NCI-H524 (cell line): Measurements from ENCODE around the gene WRNIP1.
"Not testable (repeated sequence)": the region's sequence is repeated elsewhere in the genome, so short reads cannot be mapped to it uniquely, and the experiment has no call there.

Experiments
- DNase-seq, 2 experiments: peaks; one replicate each; lab custom pipeline; 2025; lab: John Stamatoyannopoulos, UW

Gene WRNIP1

DNA sequence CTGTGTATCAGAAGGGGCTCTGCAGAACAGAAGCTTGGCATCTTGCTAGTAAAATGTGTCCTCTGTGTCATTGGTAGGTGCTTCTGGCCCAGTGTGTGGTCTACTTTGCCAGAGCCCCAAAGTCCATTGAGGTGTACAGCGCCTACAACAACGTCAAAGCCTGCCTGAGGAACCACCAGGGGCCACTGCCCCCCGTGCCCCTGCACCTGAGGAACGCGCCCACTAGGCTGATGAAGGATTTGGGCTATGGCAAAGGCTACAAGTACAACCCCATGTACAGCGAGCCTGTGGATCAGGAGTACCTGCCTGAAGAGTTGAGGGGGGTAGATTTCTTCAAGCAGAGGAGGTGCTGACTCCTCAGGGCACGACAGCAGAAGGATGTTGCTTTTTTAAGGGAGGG lies 19.7 kb downstream of the WRNIP1 start:
- DNase-seq: no peak

DNA sequence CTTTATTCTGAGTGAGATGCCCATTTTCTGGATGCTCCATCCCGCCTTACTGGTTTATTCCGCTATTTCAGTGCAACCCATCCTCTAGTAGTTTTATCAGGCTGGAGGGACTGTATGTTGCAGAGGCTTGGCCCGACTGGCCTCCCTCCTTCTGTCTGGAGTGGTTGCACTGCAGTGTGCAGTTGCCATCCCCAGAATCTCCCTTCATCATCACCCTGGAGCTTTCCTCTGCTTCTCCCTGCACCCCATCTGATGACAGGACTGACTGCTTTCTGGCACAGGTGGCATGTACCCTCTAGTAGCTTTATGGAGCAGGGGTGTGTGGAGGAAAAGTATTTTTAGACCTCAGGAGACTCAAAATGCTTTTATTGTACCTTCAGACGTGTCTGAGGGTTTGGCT lies 21.1 kb downstream of the WRNIP1 start:
- no peak for DNase-seq

DNA sequence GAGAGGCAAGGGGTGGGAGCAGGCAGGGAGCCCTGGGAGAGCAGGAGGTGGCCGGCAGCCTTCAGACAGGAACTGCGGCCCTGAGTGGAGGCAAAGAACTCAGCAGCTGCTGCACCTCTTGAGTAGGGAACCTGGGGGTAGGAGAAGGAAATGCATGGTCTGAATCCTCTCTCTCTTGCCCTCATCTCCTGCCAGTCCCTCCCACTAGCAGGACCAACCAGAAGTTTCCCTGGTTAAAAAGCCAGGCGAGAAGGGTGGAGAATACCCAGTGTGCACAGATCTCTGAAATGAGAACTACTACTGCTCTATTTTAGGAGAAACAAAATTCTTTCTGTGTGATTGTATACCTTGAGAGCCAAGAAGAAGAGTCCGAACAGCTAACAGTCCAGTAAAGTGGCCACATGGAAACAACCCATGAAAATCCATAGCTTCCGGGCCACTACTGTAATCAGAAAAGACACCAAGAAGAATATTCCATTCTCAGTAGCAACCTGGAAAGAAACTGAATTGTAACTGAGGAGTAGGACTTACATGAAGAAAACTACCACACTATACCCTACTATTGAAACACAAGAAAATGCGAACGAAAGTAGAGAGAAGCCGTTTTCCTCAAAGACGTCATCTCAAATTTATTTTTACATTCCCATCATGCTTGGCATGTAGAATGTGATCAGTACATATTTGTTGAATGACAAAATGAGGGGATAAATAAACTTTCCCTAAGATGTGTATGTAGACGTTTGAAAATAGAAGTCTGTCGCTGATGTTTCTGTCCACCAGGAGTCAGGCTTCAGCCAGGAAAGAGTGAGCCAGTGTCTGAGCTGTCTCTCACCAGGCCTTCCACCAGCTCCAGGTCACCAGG lies 25.6 kb downstream of the WRNIP1 start:
- DNase-seq: peak; percentile 30 to 67

DNA sequence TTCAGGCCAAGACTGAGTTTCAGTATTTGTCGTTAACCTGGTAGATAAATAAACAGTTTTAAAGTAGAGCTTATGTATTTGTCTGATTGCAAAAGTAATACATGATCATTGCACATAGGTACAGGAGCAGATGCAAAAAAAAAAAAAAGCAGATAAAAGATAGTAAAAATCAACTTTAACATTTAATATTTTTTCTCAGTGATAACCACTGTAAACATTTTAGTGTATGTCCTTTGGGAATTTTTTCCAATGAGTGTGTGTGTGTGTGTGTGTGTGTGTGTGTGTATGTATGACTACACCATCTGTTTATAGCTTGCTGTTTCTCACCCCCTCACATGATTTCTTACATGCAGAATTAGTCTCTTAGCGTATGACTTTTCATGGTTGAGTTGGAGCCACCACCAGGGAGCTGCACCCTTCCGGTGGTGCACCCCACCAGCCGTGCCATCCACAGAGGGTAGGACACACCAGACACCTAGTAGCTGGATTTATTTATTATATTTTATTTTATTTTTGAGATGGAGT lies 26.3 kb downstream of the WRNIP1 start:
- no peak for DNase-seq

DNA sequence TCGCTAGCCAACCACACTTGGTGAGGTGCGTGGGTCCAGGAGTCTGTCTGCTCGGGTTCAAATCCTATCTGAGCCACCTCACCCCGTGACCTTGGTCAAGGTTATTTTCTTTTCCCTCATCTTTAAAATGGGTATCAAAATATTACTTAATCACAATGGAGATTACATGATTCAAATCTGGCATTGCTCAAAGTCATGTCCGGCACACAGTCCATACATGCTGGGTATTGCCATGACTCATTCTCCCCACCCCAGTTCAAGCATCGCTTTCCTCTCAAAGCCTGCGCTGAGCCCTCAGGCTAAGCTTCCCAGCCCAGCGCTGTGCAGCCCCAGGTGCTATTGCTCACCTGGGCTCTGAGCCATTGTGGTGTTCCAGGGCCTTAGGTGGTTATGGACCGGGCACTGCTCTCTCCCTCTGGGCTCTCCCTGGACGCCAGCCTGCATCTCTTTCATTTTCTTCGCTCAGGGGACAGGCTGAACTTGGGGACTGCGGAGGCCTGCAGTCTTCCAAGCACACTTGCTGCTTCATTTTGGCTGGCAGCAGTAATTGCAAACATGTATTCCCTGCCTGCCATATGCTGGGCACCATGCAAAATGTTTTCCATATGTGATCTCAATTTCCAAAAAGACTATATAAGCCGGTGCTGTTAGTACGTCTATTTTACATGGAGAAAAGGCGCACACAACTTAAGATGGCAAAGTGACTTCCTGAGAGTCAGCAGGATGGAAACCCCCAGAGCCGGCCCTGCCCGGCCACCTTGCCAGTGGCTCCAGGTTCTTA lies 27.3 kb downstream of the WRNIP1 start:
- no peak for DNase-seq

DNA sequence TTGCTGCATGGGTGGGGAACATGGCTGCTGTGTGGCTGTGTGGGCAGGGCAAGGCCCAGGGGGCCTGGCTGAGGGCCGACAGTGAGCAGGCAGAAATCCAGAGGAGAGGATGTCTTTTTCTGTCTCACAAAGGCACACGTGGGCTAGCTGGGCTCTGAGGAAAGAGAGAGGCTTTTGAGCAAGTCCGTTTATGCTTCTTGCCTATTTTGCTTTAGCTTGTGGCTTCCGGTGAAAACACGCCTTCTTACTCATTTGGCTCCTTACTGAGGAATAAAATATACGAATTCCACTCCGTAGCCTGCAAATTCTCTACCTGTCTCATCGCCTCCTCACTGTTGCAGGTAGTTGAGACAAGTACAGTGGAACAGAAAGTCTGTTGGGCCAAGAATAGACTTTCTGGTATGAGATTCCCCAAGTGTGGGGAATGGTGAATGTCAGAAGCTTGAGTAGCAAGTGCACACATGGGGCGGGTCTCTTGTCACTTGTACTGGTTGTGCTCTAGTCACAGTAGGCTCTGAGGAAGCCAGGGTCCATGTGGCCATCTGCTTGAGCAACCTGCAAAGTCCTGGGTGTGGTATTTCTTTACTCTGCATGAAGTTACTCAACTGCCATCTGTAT lies 28.4 kb downstream of the WRNIP1 start:
- peak in 1 of 2 experiments; percentile 12 for DNase-seq

DNA sequence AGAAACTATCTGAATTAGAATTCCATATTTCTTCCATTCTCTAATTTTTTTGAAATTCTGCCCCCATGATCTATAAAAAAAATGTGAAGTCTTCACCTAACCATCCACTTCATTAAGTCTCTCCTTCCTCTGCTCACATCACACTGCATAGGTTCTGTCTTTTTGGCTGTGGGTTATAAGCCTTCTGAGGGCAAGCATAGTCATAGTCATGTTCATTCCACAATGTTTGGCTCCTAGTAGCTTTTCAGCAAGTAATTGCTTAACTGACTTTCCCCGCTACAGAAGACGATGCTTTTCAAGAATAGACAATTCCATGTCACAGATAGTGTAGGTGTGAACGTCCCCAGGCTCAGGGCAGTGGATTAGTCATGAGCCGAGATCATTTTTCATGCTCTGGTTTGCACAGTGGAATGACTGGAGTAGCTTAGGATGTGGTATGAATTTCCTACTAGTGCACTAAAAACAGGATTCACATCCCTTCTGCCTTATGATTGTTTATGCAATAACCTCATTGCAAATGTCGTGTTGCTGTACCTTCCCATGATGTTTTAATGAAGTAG lies 29.1 kb downstream of the WRNIP1 start:
- DNase-seq: no peak

DNA sequence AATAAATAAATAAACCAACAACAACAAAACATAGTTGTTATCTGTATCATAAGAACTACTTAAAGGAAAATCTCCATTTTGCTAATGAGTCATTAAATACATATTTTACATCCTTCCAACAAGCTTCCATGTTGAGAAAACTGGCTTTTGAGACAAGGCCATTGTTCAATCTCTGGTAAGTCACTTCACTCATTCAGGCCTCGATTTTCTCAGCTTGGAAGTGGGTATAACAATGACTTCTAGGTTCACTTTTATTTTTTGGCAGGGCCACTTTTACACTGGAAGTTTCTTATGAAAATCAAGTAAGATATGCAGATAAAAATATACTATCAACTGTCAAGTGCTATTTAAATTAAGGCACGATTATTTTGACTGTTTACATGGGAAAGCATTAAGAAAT lies 30.0 kb downstream of the WRNIP1 start:
- DNase-seq: no peak

DNA sequence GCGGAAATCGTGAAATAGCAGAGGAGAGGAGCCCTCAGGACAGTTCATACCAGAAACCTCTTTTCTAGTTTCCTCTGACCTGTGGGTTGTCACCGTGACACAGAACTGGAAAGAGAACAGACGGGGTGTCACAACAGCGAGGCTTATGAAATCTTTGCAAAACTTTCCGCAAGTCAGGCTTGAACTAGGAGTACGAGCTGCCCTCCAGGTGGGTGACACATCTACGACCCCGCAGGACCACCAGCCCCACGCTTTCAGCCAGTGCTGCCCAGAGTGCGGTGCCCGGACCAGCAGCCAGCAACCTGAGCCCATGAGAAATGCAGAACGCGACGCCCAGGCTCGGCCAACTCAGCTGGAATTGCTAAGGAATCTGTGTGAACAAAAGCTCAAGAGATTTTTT lies 30.8 kb downstream of the WRNIP1 start:
- DNase-seq: no peak

DNA sequence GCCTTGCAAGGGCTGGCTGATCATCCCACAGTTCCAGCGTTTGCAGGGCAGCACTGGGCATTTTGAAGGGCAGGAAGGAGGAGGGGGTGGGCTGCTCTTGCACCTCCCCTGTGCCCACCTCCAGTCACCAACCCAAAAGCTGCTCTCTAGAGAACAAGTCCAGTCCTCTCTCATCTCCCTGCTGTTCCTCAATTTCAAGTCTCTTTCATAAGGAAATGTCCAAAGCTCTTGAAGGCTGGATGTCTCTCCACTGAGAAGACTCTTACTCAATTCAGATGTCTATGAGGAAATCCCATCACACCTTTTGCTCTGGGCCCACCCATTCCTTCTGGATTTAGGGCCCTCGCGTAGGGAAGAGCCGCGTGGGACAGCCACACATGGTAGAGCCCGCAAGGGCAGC lies 31.7 kb downstream of the WRNIP1 start:
- DNase-seq: no peak

DNA sequence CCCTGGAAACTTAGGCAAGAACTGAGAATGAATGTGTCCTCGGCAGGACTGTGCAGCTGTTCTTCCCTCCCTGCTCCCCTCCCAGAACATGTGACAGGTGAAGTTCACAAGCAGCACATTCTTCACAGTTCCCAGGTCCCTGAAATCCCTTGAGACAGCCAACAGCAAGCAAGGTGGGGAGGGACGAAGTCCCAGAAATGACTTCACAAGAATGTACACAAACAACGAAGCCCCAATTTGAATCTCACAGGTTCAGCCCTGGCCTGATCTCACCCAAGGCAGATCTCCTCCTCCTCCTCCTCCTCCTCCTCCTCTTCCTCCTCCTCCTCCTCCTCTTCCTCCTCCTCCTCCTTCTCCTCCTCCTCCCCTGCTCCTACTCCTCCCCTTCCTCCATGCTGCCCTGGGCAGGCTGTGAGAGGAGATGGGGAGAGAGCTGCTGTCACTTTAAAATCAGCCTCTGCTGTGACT lies 32.4 kb downstream of the WRNIP1 start:
- DNase-seq: no peak

DNA sequence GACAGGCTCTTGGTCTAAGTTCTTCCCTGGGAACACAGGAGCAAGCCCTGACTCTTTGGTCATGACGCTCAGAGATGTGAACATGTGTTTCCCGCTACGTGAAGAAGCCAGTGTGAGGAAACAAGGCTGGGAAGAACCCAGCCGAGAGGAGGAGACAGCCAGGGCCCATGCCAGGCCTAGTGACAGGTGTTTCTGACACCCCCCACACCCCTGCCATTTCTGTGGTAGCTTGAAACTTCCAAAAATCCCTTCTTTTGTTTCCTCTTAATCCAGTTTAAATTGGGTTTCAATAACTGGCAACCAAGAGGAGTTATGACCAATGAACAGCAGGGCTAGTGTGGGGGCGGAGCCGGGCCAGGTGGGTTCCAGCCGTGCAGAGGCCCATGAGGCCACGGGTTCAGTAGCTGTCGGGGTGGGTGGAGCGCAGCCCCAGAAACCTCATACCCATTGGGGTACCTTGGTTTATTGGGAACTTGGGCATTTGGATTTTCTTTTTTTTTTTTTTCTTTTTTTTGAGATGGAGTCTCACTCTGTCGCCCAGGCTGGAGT lies 33.5 kb downstream of the WRNIP1 start:
- DNase-seq: peak; percentile 41 to 79

DNA sequence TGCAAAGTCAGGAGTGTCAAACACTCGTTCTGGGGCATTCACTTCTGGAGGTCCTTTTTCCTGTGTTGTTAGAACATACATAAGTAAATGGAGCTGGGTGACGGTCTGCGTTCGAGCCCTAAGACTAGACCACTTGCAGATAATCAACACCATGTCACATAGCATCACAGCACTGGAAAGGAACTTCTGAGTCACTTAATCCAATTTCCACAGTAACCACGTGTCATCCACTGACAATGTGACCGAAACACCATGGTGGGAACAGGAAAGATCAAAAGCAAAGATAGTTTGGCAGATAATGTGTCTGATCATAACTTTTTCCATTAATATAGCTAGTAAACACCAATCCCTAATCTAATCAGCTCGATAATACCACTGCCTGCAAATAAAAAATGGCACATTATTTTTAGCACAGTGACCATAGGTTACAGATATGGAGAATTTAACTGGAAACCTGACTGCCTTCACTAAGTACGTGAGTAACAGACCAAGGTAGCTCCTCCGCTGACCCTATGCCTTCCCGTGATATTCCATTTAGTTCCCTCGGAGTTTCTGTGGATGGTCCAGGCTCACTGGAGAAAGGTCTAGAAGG lies 34.8 kb downstream of the WRNIP1 start:
- DNase-seq: no peak

DNA sequence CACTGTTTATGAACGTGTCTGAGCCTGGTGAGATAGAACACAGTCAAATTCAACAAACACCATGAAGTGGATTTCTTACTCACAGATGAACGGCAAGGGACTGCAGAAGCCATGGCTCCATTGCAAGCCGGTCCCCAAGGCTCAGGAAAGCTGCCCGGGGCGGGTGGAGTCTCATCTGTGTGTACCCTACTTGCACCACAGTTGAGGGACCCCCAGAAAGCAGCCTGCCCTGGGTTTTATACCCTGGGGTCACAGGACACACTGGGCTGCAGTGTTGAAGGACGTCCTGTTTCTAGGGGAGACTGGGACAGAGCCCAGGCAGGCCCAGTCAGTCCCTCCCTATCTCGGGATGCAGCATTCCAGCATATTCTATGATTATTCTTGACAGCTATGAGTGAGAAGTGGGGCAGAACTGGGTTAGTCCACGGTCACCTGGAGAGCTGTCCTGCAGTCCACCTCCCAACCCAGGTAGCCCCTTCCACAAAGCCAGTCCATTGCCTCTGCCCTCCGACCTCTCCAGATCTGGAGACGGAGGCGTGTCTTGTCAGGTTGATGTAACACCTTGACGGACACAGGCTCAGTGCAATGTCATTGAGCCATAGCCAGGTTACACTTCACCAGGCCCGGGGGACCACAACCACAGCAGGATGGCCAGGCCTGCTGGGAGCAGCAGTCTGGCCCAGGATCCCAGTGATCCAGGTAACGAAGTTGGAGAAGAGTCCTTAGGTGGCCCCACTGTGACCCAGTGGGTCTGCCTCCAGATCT lies 35.5 kb downstream of the WRNIP1 start:
- DNase-seq: no peak

DNA sequence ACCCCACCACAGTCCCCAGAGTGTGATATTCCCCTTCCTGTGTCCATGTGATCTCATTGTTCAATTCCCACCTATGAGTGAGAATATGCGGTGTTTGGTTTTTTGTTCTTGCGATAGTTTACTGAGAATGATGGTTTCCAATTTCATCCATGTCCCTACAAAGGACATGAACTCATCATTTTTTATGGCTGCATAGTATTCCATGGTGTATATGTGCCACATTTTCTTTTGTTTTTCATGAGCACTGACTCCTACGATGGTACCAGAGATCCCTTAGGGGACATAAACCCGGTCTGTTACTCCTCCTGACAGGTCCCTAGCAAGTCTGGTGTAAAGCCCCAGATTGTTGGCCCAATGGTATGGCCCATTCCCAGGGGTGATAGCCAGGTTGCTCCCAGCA lies 36.5 kb downstream of the WRNIP1 start:
- DNase-seq: not testable (repeated sequence)

DNA sequence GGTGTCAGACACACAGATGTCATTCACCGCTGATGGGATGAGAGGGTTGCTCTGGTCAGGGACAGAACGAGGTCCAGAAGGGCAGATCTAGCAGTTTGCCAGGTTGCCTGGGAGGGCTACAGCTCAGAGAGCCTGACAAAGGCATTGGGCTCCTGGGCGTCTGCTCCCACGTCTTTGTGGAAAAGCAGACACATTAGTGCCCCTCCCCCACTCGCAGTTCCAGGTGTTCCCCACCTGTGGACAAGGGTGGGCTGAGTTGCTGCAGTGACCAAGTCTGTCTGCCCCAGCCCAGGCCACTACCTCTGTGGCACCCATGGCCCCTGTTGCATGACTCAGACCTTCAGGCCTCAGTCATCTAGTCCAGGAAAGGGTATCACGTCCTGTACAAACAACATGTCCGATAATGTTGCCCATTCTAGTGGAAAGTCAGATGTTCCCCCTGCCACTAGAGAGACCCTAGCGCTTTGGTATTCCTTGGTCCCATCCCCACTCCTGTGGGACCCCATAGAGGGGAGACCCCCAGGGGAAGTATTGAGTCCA lies 37.4 kb downstream of the WRNIP1 start:
- DNase-seq: peak in 1 of 2 experiments; percentile 49

DNA sequence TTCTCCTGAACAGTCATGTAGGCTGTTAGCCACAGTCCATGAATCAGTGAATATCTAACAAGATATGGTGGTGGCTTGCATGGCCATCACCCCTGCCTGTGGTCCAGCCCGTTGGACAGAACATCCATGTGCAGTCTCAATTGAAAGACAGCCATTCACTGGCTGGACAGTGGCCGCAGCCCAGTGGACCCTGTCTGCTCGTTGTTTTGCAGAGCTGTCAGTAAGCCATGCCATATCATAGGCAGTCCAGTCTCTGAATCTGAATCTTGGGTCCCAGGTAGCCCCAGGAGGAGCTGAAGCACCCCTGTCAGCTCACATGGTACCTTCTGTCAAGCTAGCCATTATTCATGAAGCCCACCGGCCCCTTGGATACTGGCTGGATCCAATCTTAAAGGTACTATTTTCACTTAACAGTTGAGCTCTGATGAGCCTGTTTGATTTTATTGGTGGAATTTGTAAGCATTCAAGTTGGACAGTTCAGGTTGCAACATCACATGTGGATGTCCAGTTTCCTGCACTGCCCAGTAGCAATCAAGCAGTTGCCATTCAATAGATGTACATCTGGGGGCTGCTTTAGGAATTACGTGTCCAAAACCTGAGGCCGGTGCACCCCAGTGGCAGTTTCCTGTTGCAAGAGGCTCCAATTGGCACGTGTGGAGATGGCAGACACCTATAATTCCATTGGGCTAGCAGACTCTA lies 38.7 kb downstream of the WRNIP1 start:
- DNase-seq: no peak

DNA sequence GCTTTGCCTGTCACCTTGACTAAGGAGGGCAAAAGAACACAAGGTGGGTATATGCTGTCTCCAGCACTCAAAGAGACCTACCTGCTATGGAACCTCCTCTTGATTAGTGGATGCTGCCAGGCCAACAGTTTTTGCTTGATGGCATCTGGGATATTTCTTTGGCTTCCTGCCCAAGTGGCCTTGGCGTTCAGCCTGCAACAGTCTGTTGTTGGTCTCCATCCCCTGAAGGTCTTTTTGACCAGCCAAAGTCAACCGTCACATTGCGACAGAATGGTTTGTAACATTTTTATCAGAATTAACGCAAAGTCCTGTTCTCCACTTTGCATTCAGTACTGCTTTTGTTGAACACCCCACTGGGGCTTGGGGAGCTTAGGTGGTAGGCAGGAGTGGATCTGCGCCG lies 39.3 kb downstream of the WRNIP1 start:
- peak in 1 of 2 experiments; percentile 8 for DNase-seq

DNA sequence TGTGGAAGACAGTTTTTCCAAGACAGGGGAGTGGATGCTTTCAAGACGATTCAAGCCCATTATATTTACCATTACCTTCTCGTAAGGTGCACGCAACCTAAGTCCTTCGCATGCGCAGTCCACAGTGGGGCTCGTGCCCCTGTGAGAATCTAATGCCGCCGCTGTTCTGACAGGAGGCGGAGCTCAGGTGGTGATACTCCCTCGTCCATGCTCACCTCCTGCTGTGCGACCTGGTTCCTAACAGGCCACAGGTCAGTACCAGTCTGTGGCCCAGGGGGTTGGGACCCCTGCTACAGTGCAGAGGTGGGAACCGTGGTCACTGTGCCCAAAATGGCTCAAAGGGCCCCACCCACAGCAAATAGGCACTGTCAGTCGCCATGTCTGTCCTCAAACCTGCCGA lies 39.8 kb downstream of the WRNIP1 start:
- no peak for DNase-seq

DNA sequence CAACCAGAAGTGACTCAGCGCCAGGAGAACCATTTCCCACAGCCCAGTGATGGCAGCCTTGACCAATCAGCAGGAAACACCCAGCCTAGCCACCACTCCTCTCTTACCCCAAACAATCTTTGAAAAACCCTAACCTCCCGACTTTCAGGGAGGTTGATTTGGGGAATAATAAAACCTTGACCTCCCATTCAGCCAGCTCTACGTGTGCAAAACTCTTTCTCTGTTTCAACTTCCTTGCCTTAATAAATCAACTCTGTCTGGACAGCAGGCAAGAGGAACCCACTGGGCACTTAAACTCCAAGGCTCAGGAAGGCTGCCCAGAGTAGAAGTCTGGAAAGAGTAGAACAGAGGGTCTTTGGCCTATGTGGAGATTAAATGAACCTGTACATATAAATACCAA lies 41.5 kb downstream of the WRNIP1 start:
- DNase-seq: no peak
